Suprapubic skin (tissue), 4 donors: Measurements from ENCODE around the gene IL20RA. TPM values are rescaled to one million over a fixed set of nuclear protein-coding genes. Genes with fewer than 3 reads are reported as not detected.

Experiments used
- DNase-seq, 2 donors: peaks; one replicate each; pipeline ENCODE4 v3.0.0-alpha.2; 2019; ENCODE audit warnings: low spot score in 2 of 2
- H3K27ac ChIP-seq: fragments of 200-600 bp; sonication (generic); one replicate; pipeline ENCODE4 v1.5.1; 2019
- H3K27me3 ChIP-seq: fragments of 200-600 bp; sonication (generic); one replicate; pipeline ENCODE4 v1.5.1; 2019
- H3K36me3 ChIP-seq: fragments of 200-600 bp; sonication (generic); one replicate; pipeline ENCODE4 v1.5.1; 2019
- H3K4me1 ChIP-seq: fragments of 200-600 bp; sonication (generic); one replicate; pipeline ENCODE4 v1.5.1; 2019
- H3K4me3 ChIP-seq: fragments of 200-600 bp; sonication (generic); one replicate; pipeline ENCODE4 v1.5.1; 2019; ENCODE audit warnings: mild to moderate bottlenecking
- H3K9me3 ChIP-seq: fragments of 200-600 bp; sonication (generic); one replicate; pipeline ENCODE4 v1.5.1; 2019
- CTCF ChIP-seq, 2 donors: fragments of 200-600 bp in 1 of 2; fragments of 450-650 bp in 1 of 2; sonication (generic) in 1 of 2; IDR thresholded peaks; one replicate each; pipeline ENCODE4 v1.5.1; 2016 to 2019; ENCODE audit warnings: antibody characterized with exemption in 2 of 2, mild to moderate bottlenecking in 1 of 2, moderate library complexity in 1 of 2
- EP300 ChIP-seq: sonication (generic); formaldehyde crosslinking; IDR thresholded peaks from one replicate; pipeline ENCODE4 v1.6.1; 2017; ENCODE audit warnings: antibody characterized with exemption
- POLR2A ChIP-seq, 2 donors: fragments of 450-650 bp; IDR thresholded peaks; one replicate each; pipeline ENCODE4 v1.6.1; 2017; ENCODE audit warnings: antibody characterized with exemption in 2 of 2, mild to moderate bottlenecking in 2 of 2, moderate library complexity in 2 of 2
- POLR2AphosphoS5 ChIP-seq, 3 donors: sonication (generic); formaldehyde crosslinking; IDR thresholded peaks; one replicate each; pipeline ENCODE4 v1.6.1; 2017; ENCODE audit warnings: antibody characterized with exemption in 3 of 3
- WGBS: methylation state at CpG from one replicate; pipeline ENCODE4 v1.1.5; 2018; 5-methylcytosine and 5-hydroxymethylcytosine counted together
- total RNA-seq, 4 donors: library from RNA; depleted of rRNA; stranded (reverse); fragments of >200 nt; gene quantifications; one replicate each; pipeline ENCODE4 v1.1.0, GENCODE V29; 2016

The IL20RA gene
- 10 to 100 TPM; 64.4 to 88.8 (median 72.2) TPM for total RNA-seq

GRCh38 chr6:137044366-137045221 lies at the start of gene IL20RA:
IL20RA (minus strand) TSS chr6:137044965; CDS start chr6:137044728, 237 bp downstream.
- WGBS = 41% methylated on average over 8 of the region's 83 CpGs
- Histone ChIP-seq H3K4me1 (peaks cover 9% of the 10 kb centered on the region), H3K4me3 (peak within 1 kb of the TSS; percentile 69), H3K27ac (peak within 1 kb of the TSS; percentile 92), H3K27me3 (peaks cover 5% of the 10 kb centered on the region), H3K36me3 (no peaks in the 10 kb centered on the region), H3K9me3 (no peaks in the 10 kb centered on the region)
- TF ChIP-seq POLR2A (IDR thresholded peaks at IDR 0.05) (no peak), POLR2AphosphoS5 (IDR thresholded peaks at IDR 0.05) (no peak), CTCF (IDR thresholded peaks at IDR 0.05) (no peak), EP300 (no peak)
- DNase-seq = peak in 1 of 2 donors; percentile 65

GRCh38 chr6:137093183-137094069 lies 48.7 kb upstream of the IL20RA start:
- Histone ChIP-seq H3K4me3 (no peak overlapping the region), H3K27me3 (peaks cover 3% of the 10 kb centered on the region), H3K27ac (no peak overlapping the region), H3K9me3 (no peaks in the 10 kb centered on the region), H3K36me3 (no peaks in the 10 kb centered on the region), H3K4me1 (peaks cover 8% of the 10 kb centered on the region)
- 81% methylated on average over 6 of the region's 6 CpGs for WGBS
- TF ChIP-seq POLR2A (IDR thresholded peaks at IDR 0.05) = no peak
- no peak for TF ChIP-seq POLR2AphosphoS5 (IDR thresholded peaks at IDR 0.05)
- TF ChIP-seq CTCF (IDR thresholded peaks at IDR 0.05) = no peak
- TF ChIP-seq EP300 = no peak
- DNase-seq = no peak

- H3K9me3 ChIP-seq = no peaks in the 10 kb centered on the region
- H3K36me3 ChIP-seq = no peaks in the 10 kb centered on the region
- WGBS = 67% methylated on average over 1 of the region's 1 CpG
- H3K4me3 ChIP-seq = no peak overlapping the region
- H3K4me1 ChIP-seq = peaks cover 8% of the 10 kb centered on the region
- no peak overlapping the region for H3K27ac ChIP-seq
- peaks cover 3% of the 10 kb centered on the region for H3K27me3 ChIP-seq
- TF ChIP-seq POLR2A (IDR thresholded peaks at IDR 0.05) (no peak), POLR2AphosphoS5 (IDR thresholded peaks at IDR 0.05) (no peak), CTCF (IDR thresholded peaks at IDR 0.05) (no peak), EP300 (no peak)
- no peak for DNase-seq
Measured at GRCh38 chr6:137092018-137092417, 47.3 kb upstream of the IL20RA start.

GRCh38 chr6:137089305-137089704 lies 44.5 kb upstream of the IL20RA start:
- H3K36me3 ChIP-seq = no peaks in the 10 kb centered on the region
- no peak overlapping the region for H3K27ac ChIP-seq
- peaks cover 3% of the 10 kb centered on the region for H3K27me3 ChIP-seq
- peaks cover 4% of the 10 kb centered on the region for H3K4me1 ChIP-seq
- H3K9me3 ChIP-seq = no peaks in the 10 kb centered on the region
- TF ChIP-seq CTCF (IDR thresholded peaks at IDR 0.05) (no peak), POLR2A (IDR thresholded peaks at IDR 0.05) (no peak), EP300 (no peak), POLR2AphosphoS5 (IDR thresholded peaks at IDR 0.05) (no peak)
- no peak for DNase-seq
- WGBS = 33% methylated on average over 5 of the region's 5 CpGs
- H3K4me3 ChIP-seq = no peak overlapping the region

- TF ChIP-seq EP300 (no peak), CTCF (IDR thresholded peaks at IDR 0.05) (no peak), POLR2AphosphoS5 (IDR thresholded peaks at IDR 0.05) (no peak), POLR2A (IDR thresholded peaks at IDR 0.05) (no peak)
- 86% methylated on average over 3 of the region's 3 CpGs for WGBS
- Histone ChIP-seq H3K27ac (no peak overlapping the region), H3K27me3 (peaks cover 3% of the 10 kb centered on the region), H3K9me3 (no peaks in the 10 kb centered on the region), H3K4me1 (no peaks in the 10 kb centered on the region), H3K4me3 (no peak overlapping the region), H3K36me3 (no peaks in the 10 kb centered on the region)
- no peak for DNase-seq
Measured at GRCh38 chr6:137087902-137088301, 43.1 kb upstream of the IL20RA start.
